HUES6 (cell line): Measurements from ENCODE around the gene DLST.

Experiments
- H3K27ac ChIP-seq: 2 replicates; pipeline ENCODE4 v1.7.0; 2013; ENCODE audit warnings: low read depth, mild to moderate bottlenecking, low read length, inconsistent platforms
- H3K27me3 ChIP-seq: 2 replicates; pipeline ENCODE4 v1.6.1; 2013; ENCODE audit warnings: low read length; ENCODE audit not compliant: control insufficient read depth, insufficient read depth
- H3K36me3 ChIP-seq: 2 replicates; pipeline ENCODE4 v1.6.1; 2013; ENCODE audit warnings: low read length; ENCODE audit not compliant: control insufficient read depth, insufficient read depth
- H3K4me1 ChIP-seq: 2 replicates; pipeline ENCODE4 v1.6.1; 2013; ENCODE audit warnings: low read length; ENCODE audit not compliant: control insufficient read depth, insufficient read depth
- H3K4me3 ChIP-seq: 2 replicates; pipeline ENCODE4 v1.5.1; 2013; ENCODE audit warnings: low read depth, low read length
- H3K9ac ChIP-seq: one replicate; pipeline ENCODE4 v1.6.1; 2013; ENCODE audit warnings: mild to moderate bottlenecking, low read length
- H3K9me3 ChIP-seq: 2 replicates; pipeline ENCODE4 v1.6.1; 2013; ENCODE audit warnings: low read depth, low read length; ENCODE audit not compliant: control insufficient read depth, insufficient read depth

The DLST gene

DNA sequence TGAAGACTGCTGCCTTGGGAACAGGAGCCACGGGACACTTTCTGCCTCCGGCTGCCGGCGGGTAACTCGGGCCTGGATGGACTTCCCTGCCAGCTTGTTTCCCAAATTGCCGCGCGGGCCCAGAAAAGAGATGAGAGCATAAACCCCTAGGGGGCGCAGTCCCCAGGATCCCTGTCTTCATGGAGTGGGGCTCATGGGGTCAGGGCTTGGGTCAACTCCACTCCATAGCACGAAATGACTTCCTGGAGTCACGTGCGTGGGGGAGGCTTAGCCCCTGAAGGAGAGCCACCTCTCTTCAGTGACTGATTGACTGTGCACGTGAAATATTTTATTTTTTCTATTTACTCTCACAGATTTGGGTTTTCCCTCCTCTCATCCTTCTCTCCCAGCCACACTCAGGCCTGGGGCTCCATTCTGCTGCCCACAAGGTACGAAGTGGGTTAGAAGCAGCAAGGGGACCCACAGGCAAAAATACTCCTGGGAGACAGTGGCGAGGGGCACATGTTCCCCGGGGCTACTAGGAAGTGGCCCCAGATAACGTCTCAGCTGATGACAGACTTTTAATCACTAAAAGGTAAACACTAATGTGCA lies 63.6 kb downstream of the DLST start:
- H3K27ac ChIP-seq = no peak overlapping the region
- peaks cover 9% of the 10 kb centered on the region; the same call in 1 of the 2 replicates for H3K36me3 ChIP-seq
- no peak overlapping the region for H3K4me3 ChIP-seq
- no peaks in the 10 kb centered on the region for H3K9me3 ChIP-seq
- no peaks in the 10 kb centered on the region for H3K27me3 ChIP-seq
- H3K9ac ChIP-seq = no peak overlapping the region
- peaks cover 13% of the 10 kb centered on the region; the same call in 1 of the 2 replicates for H3K4me1 ChIP-seq

DNA sequence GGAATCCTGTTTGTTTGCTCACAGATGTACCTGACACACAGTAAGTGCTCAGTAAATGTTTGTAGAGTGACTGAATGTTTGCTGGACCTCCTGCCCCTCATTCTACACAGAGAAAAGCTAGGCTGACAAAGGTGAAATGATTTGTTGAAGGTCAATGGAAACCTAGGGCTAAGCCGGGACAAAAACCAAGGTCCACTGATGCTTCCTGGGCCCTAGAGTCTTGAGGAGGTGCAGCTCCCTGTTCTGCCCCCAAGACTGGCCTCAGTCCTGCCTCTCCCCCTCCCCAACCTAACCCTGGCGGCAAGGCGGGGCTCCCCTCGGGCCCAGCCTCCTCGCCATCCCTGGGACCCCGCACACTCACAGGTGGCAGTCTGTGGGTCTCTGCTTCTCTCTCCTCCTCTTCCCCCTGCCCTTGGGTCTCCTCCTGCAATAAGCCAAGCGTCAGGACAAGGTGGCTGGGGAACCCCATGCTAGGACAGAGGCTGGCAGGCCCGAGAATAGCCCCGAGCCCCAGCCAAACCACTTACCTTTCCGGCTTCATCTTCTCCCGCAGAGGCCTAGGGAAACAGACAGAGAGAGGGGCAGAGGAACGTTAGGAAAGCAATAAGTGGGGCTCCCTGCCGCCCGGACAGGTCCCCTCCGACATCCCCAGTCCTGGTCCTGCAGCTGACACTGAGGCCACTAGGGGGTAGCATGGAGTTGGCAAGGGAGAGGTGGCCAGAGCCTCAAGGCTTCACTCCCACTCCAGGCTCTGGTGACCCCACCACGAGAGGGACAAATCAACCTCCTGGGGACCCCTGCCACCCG lies 64.3 kb downstream of the DLST start:
- Histone ChIP-seq H3K9ac (no peak overlapping the region), H3K4me1 (peaks cover 18% of the 10 kb centered on the region; the same call in 1 of the 2 replicates), H3K4me3 (no peak overlapping the region), H3K27ac (no peak overlapping the region), H3K9me3 (no peaks in the 10 kb centered on the region), H3K36me3 (peaks cover 9% of the 10 kb centered on the region; the same call in 1 of the 2 replicates), H3K27me3 (no peaks in the 10 kb centered on the region)

GRCh38 chr14:74946659-74947281 lies 65.1 kb downstream of the DLST start:
- Histone ChIP-seq H3K36me3 (peaks cover 6% of the 10 kb centered on the region; the same call in 1 of the 2 replicates), H3K4me1 (peaks cover 19% of the 10 kb centered on the region; the same call in 1 of the 2 replicates), H3K9me3 (no peaks in the 10 kb centered on the region), H3K4me3 (no peak overlapping the region), H3K27me3 (no peaks in the 10 kb centered on the region), H3K9ac (no peak overlapping the region), H3K27ac (no peak overlapping the region)

DNA sequence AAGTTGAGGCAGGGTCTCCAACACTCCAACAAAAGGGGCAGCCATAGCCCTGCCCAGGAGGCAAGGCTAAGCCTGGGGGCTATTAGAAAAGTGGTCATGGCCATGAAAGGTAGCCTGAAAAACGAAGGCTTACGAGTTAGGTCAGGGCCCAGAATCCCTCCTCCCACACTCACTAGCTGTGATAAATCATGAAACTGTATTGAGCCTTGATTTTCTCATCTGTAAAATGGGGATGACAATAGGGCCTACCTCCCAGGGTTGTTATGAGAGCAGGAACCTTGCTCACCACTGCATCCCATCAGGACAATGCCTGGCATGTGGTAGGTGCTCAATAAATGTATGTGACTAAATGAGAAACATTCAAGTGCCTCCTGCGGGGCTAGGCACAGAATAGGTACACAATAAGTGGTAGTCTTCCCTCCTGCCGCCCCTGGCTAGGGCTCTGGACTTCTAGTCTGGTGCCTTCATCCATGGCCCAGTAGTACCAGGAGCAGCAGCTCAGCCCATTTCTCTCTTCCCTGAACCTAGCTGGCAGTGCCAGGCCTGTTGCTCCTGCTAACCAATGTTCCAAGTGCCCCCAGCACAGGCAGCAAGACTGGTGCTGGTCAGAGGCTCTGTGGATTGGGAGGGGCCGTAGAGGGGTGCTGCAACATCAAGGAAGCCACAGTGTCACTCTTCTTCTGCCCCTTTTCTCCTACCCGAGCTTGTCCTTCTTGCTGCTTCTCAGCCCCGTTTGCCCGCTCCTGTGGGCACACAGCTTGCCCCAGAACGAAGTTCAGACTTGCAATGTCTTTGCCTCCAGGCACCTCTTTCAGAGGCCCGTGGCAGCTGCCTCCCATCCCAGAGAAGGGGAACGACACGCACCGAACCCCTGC lies 65.9 kb downstream of the DLST start:
- Histone ChIP-seq H3K4me3 (no peak overlapping the region), H3K9ac (no peak overlapping the region), H3K27me3 (no peaks in the 10 kb centered on the region), H3K36me3 (peaks cover 6% of the 10 kb centered on the region; the same call in 1 of the 2 replicates), H3K27ac (no peak overlapping the region), H3K4me1 (peaks cover 15% of the 10 kb centered on the region; the same call in 1 of the 2 replicates), H3K9me3 (no peaks in the 10 kb centered on the region)

GRCh38 chr14:74948228-74949175 lies 66.8 kb downstream of the DLST start:
- peaks cover 6% of the 10 kb centered on the region; the same call in 1 of the 2 replicates for H3K36me3 ChIP-seq
- H3K4me1 ChIP-seq = peaks cover 16% of the 10 kb centered on the region; the same call in 1 of the 2 replicates
- H3K9ac ChIP-seq = no peak overlapping the region
- no peak overlapping the region for H3K27ac ChIP-seq
- H3K27me3 ChIP-seq = no peaks in the 10 kb centered on the region
- H3K4me3 ChIP-seq = no peak overlapping the region
- no peaks in the 10 kb centered on the region for H3K9me3 ChIP-seq

GRCh38 chr14:74949191-74949601 lies 67.5 kb downstream of the DLST start:
- Histone ChIP-seq H3K27ac (no peak overlapping the region), H3K9me3 (no peaks in the 10 kb centered on the region), H3K27me3 (no peaks in the 10 kb centered on the region), H3K4me1 (peaks cover 23% of the 10 kb centered on the region), H3K4me3 (no peak overlapping the region), H3K36me3 (peaks cover 6% of the 10 kb centered on the region; the same call in 1 of the 2 replicates), H3K9ac (no peak overlapping the region)

DNA sequence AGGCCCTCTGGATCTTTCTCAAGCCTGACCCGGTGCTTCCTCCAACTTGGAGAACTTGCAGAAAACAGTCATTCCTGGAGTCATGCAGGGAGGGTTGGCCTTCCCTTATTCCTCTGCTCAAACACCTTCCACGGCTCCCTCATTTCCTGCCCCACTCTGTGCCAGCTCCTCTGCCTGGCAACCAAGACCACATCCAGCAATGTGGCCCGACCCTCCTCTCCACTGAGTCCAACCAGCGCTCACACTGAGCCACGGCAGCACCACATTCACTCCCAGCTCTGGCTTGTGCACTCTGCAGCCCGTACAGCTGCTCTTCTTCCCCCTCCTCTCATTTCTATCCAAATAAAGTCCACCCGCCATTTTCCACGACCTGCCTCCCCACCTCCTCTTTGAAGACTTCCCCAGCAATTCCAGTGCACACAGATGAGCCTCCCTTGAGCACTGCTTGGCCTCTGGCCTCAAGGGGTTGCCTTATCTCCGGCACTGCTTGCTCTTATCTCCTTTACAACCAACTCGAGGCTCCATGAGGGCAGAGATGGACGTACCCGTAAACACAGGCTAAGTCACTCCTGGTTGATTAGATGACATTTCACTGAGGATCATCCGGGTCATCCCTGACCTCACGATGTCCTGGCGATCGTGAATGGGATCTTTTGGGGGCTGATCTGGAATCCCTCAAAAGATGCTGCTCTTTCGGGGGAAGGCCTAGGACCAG lies 68.3 kb downstream of the DLST start:
- Histone ChIP-seq H3K27me3 (0 out of 2 replicates have a peak, but pooled peaks cover 2% of the 10 kb centered on the region), H3K27ac (no peak overlapping the region), H3K4me1 (peaks cover 29% of the 10 kb centered on the region), H3K9ac (no peak overlapping the region), H3K36me3 (peaks cover 6% of the 10 kb centered on the region; the same call in 1 of the 2 replicates), H3K9me3 (no peaks in the 10 kb centered on the region), H3K4me3 (no peak overlapping the region)

GRCh38 chr14:74950795-74951442 lies 69.2 kb downstream of the DLST start:
- H3K4me1 ChIP-seq = peaks cover 32% of the 10 kb centered on the region
- no peak overlapping the region for H3K4me3 ChIP-seq
- H3K9ac ChIP-seq = no peak overlapping the region
- no peaks in the 10 kb centered on the region for H3K9me3 ChIP-seq
- H3K27me3 ChIP-seq = peaks cover 6% of the 10 kb centered on the region
- peaks cover 6% of the 10 kb centered on the region; the same call in 1 of the 2 replicates for H3K36me3 ChIP-seq
- no peak overlapping the region for H3K27ac ChIP-seq
